GM23338 (cell line): ENCODE results near the gene RAB19. TPM values are rescaled to one million over a fixed set of nuclear protein-coding genes. Genes with fewer than 3 reads are reported as not detected.

Experiments used
- ATAC-seq: fragments of 200-7000 bp; cut with Tn5 transposase; 3 replicates; pipeline ENCODE4 v1.9.1; 2020
- DNase-seq: peaks from one replicate; pipeline ENCODE4 v3.0.0-alpha.2; 2015; ENCODE audit warnings: low spot score
- H2AFZ ChIP-seq: fragments of 200-600 bp; sonication (generic); 2 replicates; pipeline ENCODE4 v1.8.0; 2016; ENCODE audit warnings: antibody characterized with exemption, mild to moderate bottlenecking, moderate library complexity
- H3F3A ChIP-seq: fragments of 200-600 bp; sonication (generic); replicated peaks from 2 replicates; pipeline ENCODE4 v1.8.0; 2017; ENCODE audit warnings: antibody characterized with exemption, mixed run types, low read depth
- H3K27ac ChIP-seq: fragments of 200-600 bp; sonication (generic); 2 replicates; pipeline ENCODE4 v1.6.1; 2016; ENCODE audit warnings: low read depth
- H3K27me3 ChIP-seq: fragments of 200-600 bp; sonication (generic); 2 replicates; pipeline ENCODE4 v1.8.0; 2016; ENCODE audit warnings: mild to moderate bottlenecking, mixed run types, moderate library complexity; ENCODE audit not compliant: insufficient read depth
- H3K36me3 ChIP-seq: fragments of 200-600 bp; sonication (generic); 2 replicates; pipeline ENCODE4 v1.8.0; 2016; ENCODE audit warnings: mild to moderate bottlenecking; ENCODE audit not compliant: insufficient read depth
- H3K4me1 ChIP-seq: fragments of 200-600 bp; sonication (generic); 2 replicates; pipeline ENCODE4 v1.8.0; 2016; ENCODE audit warnings: mild to moderate bottlenecking, moderate library complexity; ENCODE audit not compliant: insufficient read depth
- H3K4me2 ChIP-seq: fragments of 200-600 bp; sonication (generic); 2 replicates; pipeline ENCODE4 v1.7.1; 2017; ENCODE audit warnings: mixed run types
- H3K4me3 ChIP-seq: fragments of 200-600 bp; sonication (generic); 2 replicates; pipeline ENCODE4 v1.6.1; 2016; ENCODE audit warnings: mixed run types
- H3K79me2 ChIP-seq: fragments of 200-600 bp; sonication (generic); replicated peaks from 2 replicates; pipeline ENCODE4 v1.8.0; 2017; ENCODE audit warnings: mild to moderate bottlenecking; ENCODE audit not compliant: insufficient read depth
- H3K9me2 ChIP-seq: fragments of 200-600 bp; sonication (generic); 2 replicates; pipeline ENCODE4 v1.8.0; 2017; ENCODE audit not compliant: insufficient read depth
- H4K20me1 ChIP-seq: fragments of 200-600 bp; sonication (generic); replicated peaks from 2 replicates; pipeline ENCODE4 v1.8.0; 2017; ENCODE audit warnings: mild to moderate bottlenecking; ENCODE audit not compliant: insufficient read depth
- H3K27ac Mint-ChIP-seq: 2 replicates; pipeline ENCODE4 v1.8.0; 2020; ENCODE audit warnings: inconsistent platforms, mild to moderate bottlenecking, moderate library complexity, mixed read lengths
- H3K27me3 Mint-ChIP-seq: 3 replicates; pipeline ENCODE4 v1.8.0; 2022; ENCODE audit warnings: low read depth, mild to moderate bottlenecking, moderate library complexity, mixed read lengths, inconsistent platforms; ENCODE audit not compliant: insufficient read depth, poor library complexity
- H3K36me3 Mint-ChIP-seq: 3 replicates; pipeline ENCODE4 v1.8.0; 2021; ENCODE audit warnings: low read depth, mild to moderate bottlenecking, inconsistent platforms, moderate library complexity, mixed read lengths
- H3K4me1 Mint-ChIP-seq: 3 replicates; pipeline ENCODE4 v1.8.0; 2020; ENCODE audit warnings: mild to moderate bottlenecking, inconsistent platforms, mixed read lengths
- H3K4me3 Mint-ChIP-seq: 3 replicates; pipeline ENCODE4 v1.8.0; 2021; ENCODE audit warnings: moderate library complexity, mild to moderate bottlenecking, inconsistent platforms, mixed read lengths
- H3K9me3 Mint-ChIP-seq: 3 replicates; pipeline ENCODE4 v1.8.0; 2020; ENCODE audit warnings: moderate library complexity, mild to moderate bottlenecking, inconsistent platforms, mixed read lengths
- CREB1 ChIP-seq: fragments of 250-450 bp; sonication (Bioruptor Pico); IDR thresholded peaks from 2 replicates; pipeline ENCODE4 v1.5.0; 2020; ENCODE audit warnings: low read depth, mild to moderate bottlenecking, moderate library complexity
- ETS1 ChIP-seq: IDR thresholded peaks from 2 replicates; pipeline ENCODE4 v1.6.1; 2016; ENCODE audit warnings: antibody characterized with exemption
- EZH2 ChIP-seq: fragments of 200-600 bp; sonication (generic); IDR thresholded peaks from one replicate; pipeline ENCODE4 v1.8.0; 2017; ENCODE audit warnings: antibody characterized with exemption, mild to moderate bottlenecking, low read depth; ENCODE audit not compliant: unreplicated experiment
- JUNB ChIP-seq: IDR thresholded peaks from one replicate; pipeline ENCODE4 v1.6.1; 2016; ENCODE audit warnings: antibody characterized with exemption; ENCODE audit not compliant: unreplicated experiment
- REST ChIP-seq: IDR thresholded peaks from one replicate; pipeline ENCODE4 v1.6.1; 2018; ENCODE audit warnings: antibody characterized with exemption; ENCODE audit not compliant: unreplicated experiment
- STAT1 ChIP-seq: IDR thresholded peaks from one replicate; pipeline ENCODE4 v1.6.1; 2016; ENCODE audit warnings: antibody characterized with exemption; ENCODE audit not compliant: unreplicated experiment
- ZNF114 ChIP-seq: fragments of 250-450 bp; sonication (Bioruptor Pico); IDR thresholded peaks from 2 replicates; pipeline ENCODE4 v1.5.0; 2020; ENCODE audit warnings: mild to moderate bottlenecking, moderate library complexity
- ZNF462 ChIP-seq: fragments of 250-450 bp; sonication (Bioruptor Pico); IDR thresholded peaks from 2 replicates; pipeline ENCODE4 v1.5.0; 2020; ENCODE audit warnings: mild to moderate bottlenecking, moderate library complexity
- polyA plus RNA-seq: library from polyadenylated mRNA; unstranded; fragments of >200 nt; fragmentation: Nextera tagmentation; extraction: Ambion mirVana; gene quantifications from 2 replicates; pipeline ENCODE4 v1.2.1, GENCODE V29; 2016
- total RNA-seq: library from RNA; depleted of rRNA; stranded (reverse); fragments of >200 nt; shearing (Covaris generic); gene quantifications from 2 replicates; pipeline ENCODE4 v1.2.3, GENCODE V29; 2014
- TF ChIP-seq, protein P1 (sequence below), 2 experiments: fragments of 200-600 bp in 1 of 2; sonication (generic) in 1 of 2; conservative IDR thresholded peaks; 2 replicates each; pipeline versions ENCODE4 v1.5.1 to v1.6.1; 2016 to 2017; ENCODE audit warnings: antibody characterized with exemption in 2 of 2, low read depth in 2 of 2, mild to moderate bottlenecking in 2 of 2, moderate library complexity in 1 of 2

Gene RAB19
- total and polyA plus RNA-seq, 2 experiments from 2014 or later = 2.5 to 5.2 TPM

DNA sequence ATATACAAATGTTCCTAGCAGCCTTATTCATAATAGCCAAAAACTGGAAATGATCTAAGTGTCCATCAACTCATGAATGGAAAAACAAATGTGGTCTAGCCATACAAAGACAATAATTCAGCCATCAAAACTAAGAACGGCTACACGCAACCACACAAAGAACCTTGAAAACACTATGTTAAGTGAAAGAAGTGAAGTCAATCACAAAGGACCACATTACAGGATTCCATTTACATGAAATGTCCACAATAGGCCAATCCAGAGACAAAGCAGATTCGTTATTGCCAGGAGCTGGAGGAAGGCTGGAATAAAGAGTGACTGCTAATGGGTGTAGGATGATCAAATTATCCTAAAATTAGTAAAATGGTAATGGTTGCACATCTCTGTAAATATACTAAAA is 54.3 kb downstream of the RAB19 start:
- Mint-ChIP-seq H3K4me3 (no peak overlapping the region), H3K4me1 (peaks cover 56% of the 10 kb centered on the region), H3K9me3 (no peaks in the 10 kb centered on the region), H3K27ac (peak overlapping the region; percentile 69; the same call in 1 of the 2 replicates), H3K36me3 (peaks cover 82% of the 10 kb centered on the region), H3K27me3 (no peaks in the 10 kb centered on the region)
- Histone ChIP-seq H3K36me3 (peaks cover 39% of the 10 kb centered on the region; the same call in 1 of the 2 replicates), H3K9me2 (no peaks in the 10 kb centered on the region), H2AFZ (no peak overlapping the region), H3F3A (peaks cover 31% of the 10 kb centered on the region), H3K4me1 (peaks cover 42% of the 10 kb centered on the region), H3K27ac (peak overlapping the region; percentile 58), H4K20me1 (peaks cover 17% of the 10 kb centered on the region), H3K79me2 (peaks cover 69% of the 10 kb centered on the region), H3K27me3 (no peaks in the 10 kb centered on the region), H3K4me2 (no peak overlapping the region), H3K4me3 (no peak overlapping the region)
- ATAC-seq (no peak), DNase-seq (no peak)
- TF ChIP-seq, protein P1, sequence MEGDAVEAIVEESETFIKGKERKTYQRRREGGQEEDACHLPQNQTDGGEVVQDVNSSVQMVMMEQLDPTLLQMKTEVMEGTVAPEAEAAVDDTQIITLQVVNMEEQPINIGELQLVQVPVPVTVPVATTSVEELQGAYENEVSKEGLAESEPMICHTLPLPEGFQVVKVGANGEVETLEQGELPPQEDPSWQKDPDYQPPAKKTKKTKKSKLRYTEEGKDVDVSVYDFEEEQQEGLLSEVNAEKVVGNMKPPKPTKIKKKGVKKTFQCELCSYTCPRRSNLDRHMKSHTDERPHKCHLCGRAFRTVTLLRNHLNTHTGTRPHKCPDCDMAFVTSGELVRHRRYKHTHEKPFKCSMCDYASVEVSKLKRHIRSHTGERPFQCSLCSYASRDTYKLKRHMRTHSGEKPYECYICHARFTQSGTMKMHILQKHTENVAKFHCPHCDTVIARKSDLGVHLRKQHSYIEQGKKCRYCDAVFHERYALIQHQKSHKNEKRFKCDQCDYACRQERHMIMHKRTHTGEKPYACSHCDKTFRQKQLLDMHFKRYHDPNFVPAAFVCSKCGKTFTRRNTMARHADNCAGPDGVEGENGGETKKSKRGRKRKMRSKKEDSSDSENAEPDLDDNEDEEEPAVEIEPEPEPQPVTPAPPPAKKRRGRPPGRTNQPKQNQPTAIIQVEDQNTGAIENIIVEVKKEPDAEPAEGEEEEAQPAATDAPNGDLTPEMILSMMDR (conservative IDR thresholded peaks at IDR 0.05; ENCODE audit: low read depth in 2 of 2) = no peak
- TF ChIP-seq JUNB = no peak
- no peak for TF ChIP-seq ZNF114 (CRISPR knock-in tag)

GRCh38 chr7:140458916-140459315 is 55.1 kb downstream of the RAB19 start:
- Histone ChIP-seq H3K36me3 (peaks cover 36% of the 10 kb centered on the region; the same call in 1 of the 2 replicates), H2AFZ (no peak overlapping the region), H3K79me2 (peaks cover 67% of the 10 kb centered on the region), H4K20me1 (peaks cover 20% of the 10 kb centered on the region), H3K9me2 (no peaks in the 10 kb centered on the region), H3K4me3 (no peak overlapping the region), H3K4me1 (peaks cover 42% of the 10 kb centered on the region), H3K27ac (peak overlapping the region; percentile 58), H3K4me2 (no peak overlapping the region), H3K27me3 (no peaks in the 10 kb centered on the region), H3F3A (peaks cover 31% of the 10 kb centered on the region)
- peak overlapping the region; percentile 75 for H3K27ac Mint-ChIP-seq
- 0 out of 3 replicates have a peak overlapping the region, but pooled peaks have one; percentile 0 for H3K4me3 Mint-ChIP-seq
- ATAC-seq (no peak), DNase-seq (no peak)
- H3K36me3 Mint-ChIP-seq = peaks cover 79% of the 10 kb centered on the region
- H3K9me3 Mint-ChIP-seq = no peaks in the 10 kb centered on the region
- H3K27me3 Mint-ChIP-seq = no peaks in the 10 kb centered on the region
- peaks cover 51% of the 10 kb centered on the region for H3K4me1 Mint-ChIP-seq
- TF ChIP-seq REST (no peak), ETS1 (no peak), STAT1 (no peak), ZNF462 (CRISPR knock-in tag) (no peak), CREB1 (CRISPR knock-in tag) (no peak), EZH2 (no peak), JUNB (no peak)
